Astrocyte (in vitro differentiated cells and primary cell): ENCODE results near the gene ZBP1. TPM values are rescaled to one million over a fixed set of nuclear protein-coding genes. Genes with fewer than 3 reads are reported as not detected.

Source experiments
- DNase-seq: peaks from one replicate; pipeline ENCODE4 v3.0.0-alpha.2; 2010; ENCODE audit warnings: low read depth
- FAIRE-seq: peaks from 2 replicates; lab custom pipeline; 2011; peaks lifted over from hg19 to GRCh38; lab: Jason Lieb, UNC
- H2AFZ ChIP-seq: 2 replicates; pipeline ENCODE4 v1.6.0; 2012; ENCODE audit warnings: low read depth, low read length, inconsistent platforms
- H3K27ac ChIP-seq: 2 replicates; pipeline ENCODE4 v1.5.1; 2011; ENCODE audit warnings: low read depth, low read length, inconsistent platforms
- H3K27me3 ChIP-seq: 2 replicates; pipeline ENCODE4 v1.6.0; 2011; ENCODE audit warnings: low read length, inconsistent platforms; ENCODE audit not compliant: insufficient read depth
- H3K36me3 ChIP-seq: 2 replicates; pipeline ENCODE4 v1.5.1; 2011; ENCODE audit warnings: low read length, inconsistent platforms; ENCODE audit not compliant: insufficient read depth
- H3K4me1 ChIP-seq: 2 replicates; pipeline ENCODE4 v1.5.1; 2011; ENCODE audit warnings: low read length, inconsistent platforms; ENCODE audit not compliant: insufficient read depth
- H3K4me2 ChIP-seq: 2 replicates; pipeline ENCODE4 v1.6.0; 2012; ENCODE audit warnings: low read length, inconsistent platforms
- H3K4me3 ChIP-seq: 2 replicates; pipeline ENCODE4 v1.5.1; 2011; ENCODE audit warnings: low read depth, mild to moderate bottlenecking, low read length, inconsistent platforms; ENCODE audit not compliant: insufficient read depth
- H3K79me2 ChIP-seq: 2 replicates; pipeline ENCODE4 v1.6.0; 2012; ENCODE audit warnings: mild to moderate bottlenecking, low read length, inconsistent platforms; ENCODE audit not compliant: insufficient read depth
- H3K9ac ChIP-seq: 2 replicates; pipeline ENCODE4 v1.6.0; 2012; ENCODE audit warnings: mild to moderate bottlenecking, low read length, inconsistent platforms
- H3K9me3 ChIP-seq: 2 replicates; pipeline ENCODE4 v1.5.1; 2012; ENCODE audit warnings: low read depth, mild to moderate bottlenecking, low read length, inconsistent platforms; ENCODE audit not compliant: insufficient read depth
- H4K20me1 ChIP-seq: 2 replicates; pipeline ENCODE4 v1.6.0; 2012; ENCODE audit warnings: low read length, inconsistent platforms; ENCODE audit not compliant: insufficient read depth
- H3K27ac Mint-ChIP-seq: one replicate; pipeline ENCODE4 v1.8.0; 2021; ENCODE audit warnings: mild to moderate bottlenecking, mixed read lengths; ENCODE audit not compliant: unreplicated experiment
- H3K27me3 Mint-ChIP-seq: one replicate; pipeline ENCODE4 v1.8.0; 2021; ENCODE audit warnings: low read depth, mixed read lengths; ENCODE audit not compliant: unreplicated experiment
- H3K36me3 Mint-ChIP-seq: one replicate; pipeline ENCODE4 v1.8.0; 2021; ENCODE audit warnings: low read depth, mixed read lengths; ENCODE audit not compliant: unreplicated experiment
- H3K4me1 Mint-ChIP-seq: one replicate; pipeline ENCODE4 v1.8.0; 2021; ENCODE audit warnings: low read depth, mixed read lengths; ENCODE audit not compliant: unreplicated experiment
- H3K4me3 Mint-ChIP-seq: one replicate; pipeline ENCODE4 v1.8.0; 2021; ENCODE audit warnings: mild to moderate bottlenecking, moderate library complexity, mixed read lengths; ENCODE audit not compliant: unreplicated experiment
- H3K9me3 Mint-ChIP-seq: one replicate; pipeline ENCODE4 v1.8.0; 2021; ENCODE audit warnings: mild to moderate bottlenecking, mixed read lengths; ENCODE audit not compliant: unreplicated experiment
- EZH2 ChIP-seq: IDR thresholded peaks from 2 replicates; pipeline ENCODE4 v1.6.1; 2012; ENCODE audit warnings: mild to moderate bottlenecking, low read length, inconsistent platforms; ENCODE audit not compliant: insufficient read depth
- total RNA-seq: library from RNA; stranded (reverse); gene quantifications from 2 replicates; pipeline ENCODE4 v1.2.1, GENCODE V29; 2021
- TF ChIP-seq, protein P1 (sequence below): IDR thresholded peaks from 2 replicates; pipeline ENCODE4 v1.5.1; 2011; ENCODE audit warnings: low read depth, mild to moderate bottlenecking, inconsistent platforms, low read length, moderate library complexity; ENCODE audit not compliant: insufficient read depth

Gene ZBP1
- total RNA-seq, 1 donor from 2014 or later, result not detected

DNA sequence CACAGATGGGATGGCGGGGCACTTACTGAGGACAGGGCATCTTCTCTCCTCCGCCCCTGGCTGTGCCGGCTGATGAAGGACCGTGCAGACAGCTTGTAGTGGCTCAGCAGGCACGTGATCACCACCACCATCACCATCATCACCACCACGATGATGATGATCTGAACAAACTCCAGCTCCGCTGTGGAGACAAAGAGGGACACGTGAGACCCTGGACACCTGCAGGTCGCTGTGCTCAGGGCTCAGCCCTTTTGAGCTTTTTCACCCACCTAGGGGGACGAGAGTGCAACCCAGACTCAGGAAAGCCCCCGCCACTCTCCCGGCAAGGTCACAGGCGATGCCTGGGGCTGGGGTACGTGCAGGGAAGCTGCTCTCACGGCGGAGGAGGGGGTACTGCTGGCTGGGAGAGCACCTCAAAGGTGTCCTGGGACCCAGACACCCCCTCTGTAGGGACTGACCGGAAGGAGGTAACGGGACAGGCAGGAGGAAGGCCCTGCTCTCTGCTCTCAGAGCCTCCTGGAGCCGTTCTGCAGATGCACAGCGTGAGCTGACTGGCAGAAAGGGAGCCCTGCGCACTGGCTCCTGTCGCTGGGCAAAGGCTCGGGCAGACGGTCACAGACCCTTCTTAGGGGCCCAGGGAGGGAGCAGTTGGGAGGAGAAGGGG, 39.4 kb upstream of the ZBP1 start:
- Mint-ChIP-seq H3K4me3 (no peak overlapping the region), H3K4me1 (peaks cover 9% of the 10 kb centered on the region), H3K36me3 (peaks cover 18% of the 10 kb centered on the region), H3K27me3 (no peaks in the 10 kb centered on the region), H3K9me3 (no peaks in the 10 kb centered on the region), H3K27ac (no peak overlapping the region)
- DNase-seq, result no peak
- Histone ChIP-seq H3K9me3 (no peaks in the 10 kb centered on the region), H3K4me3 (no peak overlapping the region), H4K20me1 (peaks cover 98% of the 10 kb centered on the region), H2AFZ (no peak overlapping the region), H3K4me1 (peaks cover 11% of the 10 kb centered on the region), H3K27me3 (no peaks in the 10 kb centered on the region), H3K4me2 (no peak overlapping the region), H3K9ac (no peak overlapping the region), H3K79me2 (peaks cover 95% of the 10 kb centered on the region), H3K36me3 (no peaks in the 10 kb centered on the region), H3K27ac (no peak overlapping the region)
- no peak for TF ChIP-seq EZH2
- TF ChIP-seq, protein P1, sequence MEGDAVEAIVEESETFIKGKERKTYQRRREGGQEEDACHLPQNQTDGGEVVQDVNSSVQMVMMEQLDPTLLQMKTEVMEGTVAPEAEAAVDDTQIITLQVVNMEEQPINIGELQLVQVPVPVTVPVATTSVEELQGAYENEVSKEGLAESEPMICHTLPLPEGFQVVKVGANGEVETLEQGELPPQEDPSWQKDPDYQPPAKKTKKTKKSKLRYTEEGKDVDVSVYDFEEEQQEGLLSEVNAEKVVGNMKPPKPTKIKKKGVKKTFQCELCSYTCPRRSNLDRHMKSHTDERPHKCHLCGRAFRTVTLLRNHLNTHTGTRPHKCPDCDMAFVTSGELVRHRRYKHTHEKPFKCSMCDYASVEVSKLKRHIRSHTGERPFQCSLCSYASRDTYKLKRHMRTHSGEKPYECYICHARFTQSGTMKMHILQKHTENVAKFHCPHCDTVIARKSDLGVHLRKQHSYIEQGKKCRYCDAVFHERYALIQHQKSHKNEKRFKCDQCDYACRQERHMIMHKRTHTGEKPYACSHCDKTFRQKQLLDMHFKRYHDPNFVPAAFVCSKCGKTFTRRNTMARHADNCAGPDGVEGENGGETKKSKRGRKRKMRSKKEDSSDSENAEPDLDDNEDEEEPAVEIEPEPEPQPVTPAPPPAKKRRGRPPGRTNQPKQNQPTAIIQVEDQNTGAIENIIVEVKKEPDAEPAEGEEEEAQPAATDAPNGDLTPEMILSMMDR, result no peak
- FAIRE-seq, result no peak

DNA sequence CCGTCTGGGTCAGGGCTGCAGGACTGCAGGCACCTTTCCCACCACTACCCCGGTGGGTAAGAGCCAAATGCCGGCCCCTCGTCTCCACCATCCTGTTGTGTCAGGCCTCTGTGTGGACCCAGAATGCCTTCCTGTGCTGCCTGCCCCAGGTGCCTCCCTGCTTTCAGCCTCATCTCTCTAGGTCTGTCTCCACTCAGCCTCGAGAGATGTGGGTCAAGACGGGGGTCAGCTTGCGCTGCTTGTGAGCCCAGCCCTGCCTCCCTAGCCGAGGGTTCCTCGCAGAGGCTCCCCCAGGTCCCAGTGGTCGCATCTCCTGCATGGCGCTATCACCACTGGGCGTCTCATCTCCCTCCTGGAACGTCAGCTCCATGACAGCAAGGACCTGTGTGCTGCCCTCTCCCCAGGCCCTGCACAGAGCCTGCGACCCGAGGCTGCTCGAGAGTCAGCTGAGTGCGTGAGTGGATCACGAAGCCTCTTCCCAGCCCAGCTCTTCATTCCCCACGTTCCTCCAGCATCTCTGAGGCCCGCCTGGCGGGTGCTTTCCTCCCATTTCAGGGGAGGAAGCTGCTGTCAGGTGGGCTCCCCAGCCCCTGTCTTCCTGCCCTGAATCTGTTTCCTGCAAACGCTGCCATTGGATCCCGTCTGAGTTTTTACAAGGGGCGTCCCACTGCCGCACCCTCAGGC, 38.7 kb upstream of the ZBP1 start:
- Mint-ChIP-seq H3K4me3 (no peak overlapping the region), H3K27me3 (no peaks in the 10 kb centered on the region), H3K36me3 (peaks cover 18% of the 10 kb centered on the region), H3K4me1 (peaks cover 9% of the 10 kb centered on the region), H3K9me3 (no peaks in the 10 kb centered on the region), H3K27ac (no peak overlapping the region)
- Histone ChIP-seq H3K4me3 (no peak overlapping the region), H3K9ac (no peak overlapping the region), H3K27ac (no peak overlapping the region), H3K36me3 (no peaks in the 10 kb centered on the region), H3K79me2 (peaks cover 90% of the 10 kb centered on the region), H3K27me3 (no peaks in the 10 kb centered on the region), H4K20me1 (peaks cover 98% of the 10 kb centered on the region), H2AFZ (no peak overlapping the region), H3K4me2 (no peak overlapping the region), H3K9me3 (no peaks in the 10 kb centered on the region), H3K4me1 (peaks cover 15% of the 10 kb centered on the region)
- no peak for DNase-seq
- TF ChIP-seq, protein P1, result no peak
- TF ChIP-seq EZH2, result no peak
- no peak for FAIRE-seq

DNA sequence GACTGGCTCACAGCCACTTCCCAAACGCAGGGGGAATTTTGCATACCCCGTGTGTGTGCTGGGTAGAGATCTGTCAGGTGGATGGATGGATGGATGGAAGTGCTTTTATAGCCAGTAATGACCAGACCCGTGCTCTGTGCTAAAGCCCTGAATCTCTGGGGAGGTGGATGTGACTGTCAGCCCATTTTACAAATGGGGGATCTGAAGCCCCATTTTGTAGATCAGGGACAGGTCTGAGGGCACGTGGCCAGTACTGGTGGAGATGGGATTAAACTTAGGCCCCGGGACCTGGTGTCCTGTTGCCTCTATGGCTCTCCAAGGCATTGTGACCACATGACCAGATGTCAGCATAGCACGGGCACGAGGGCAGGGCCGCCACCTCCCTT, 38.2 kb upstream of the ZBP1 start:
- DNase-seq, result no peak
- Histone ChIP-seq H3K9me3 (no peaks in the 10 kb centered on the region), H4K20me1 (peaks cover 98% of the 10 kb centered on the region)

More for the DNA sequence above, 38.2 kb upstream of the ZBP1 start:
- H3K4me3 Mint-ChIP-seq, result no peak overlapping the region
- Histone ChIP-seq H3K36me3 (peaks cover 4% of the 10 kb centered on the region), H3K79me2 (peaks cover 85% of the 10 kb centered on the region), H3K4me1 (peaks cover 15% of the 10 kb centered on the region), H3K27me3 (no peaks in the 10 kb centered on the region), H3K4me2 (no peak overlapping the region), H2AFZ (no peak overlapping the region), H3K27ac (no peak overlapping the region), H3K4me3 (no peak overlapping the region), H3K9ac (no peak overlapping the region)
- H3K27me3 Mint-ChIP-seq, result no peaks in the 10 kb centered on the region
- peaks cover 18% of the 10 kb centered on the region for H3K36me3 Mint-ChIP-seq
- no peak for TF ChIP-seq EZH2
- TF ChIP-seq, protein P1, result no peak
- no peak overlapping the region for H3K27ac Mint-ChIP-seq
- no peaks in the 10 kb centered on the region for H3K9me3 Mint-ChIP-seq
- no peak for FAIRE-seq
- peaks cover 9% of the 10 kb centered on the region for H3K4me1 Mint-ChIP-seq
